Smooth muscle cell (in vitro differentiated cells): ENCODE data around the gene TBX15. TPM values are rescaled to one million over a fixed set of nuclear protein-coding genes. Genes with fewer than 3 reads are reported as not detected.

Experiments used
- DNase-seq: peaks from one replicate; lab custom pipeline; 2025; ENCODE audit not compliant: unreplicated experiment; lab: John Stamatoyannopoulos, UW
- H2AFZ ChIP-seq: fragments of 200-600 bp; sonication (generic); 2 replicates; pipeline ENCODE4 v1.6.0; 2016; ENCODE audit warnings: antibody characterized with exemption, low read depth, mild to moderate bottlenecking
- H3F3A ChIP-seq: fragments of 200-600 bp; sonication (generic); 2 replicates; pipeline ENCODE4 v1.6.0; 2017; ENCODE audit warnings: antibody characterized with exemption, low read depth
- H3K27ac ChIP-seq: fragments of 200-600 bp; sonication (generic); 2 replicates; pipeline ENCODE4 v1.5.1; 2016; ENCODE audit warnings: low read depth, mild to moderate bottlenecking
- H3K27me3 ChIP-seq: fragments of 200-600 bp; sonication (generic); 2 replicates; pipeline ENCODE4 v1.6.1; 2016; ENCODE audit warnings: low read depth, mild to moderate bottlenecking
- H3K36me3 ChIP-seq: fragments of 200-600 bp; sonication (generic); 2 replicates; pipeline ENCODE4 v1.5.1; 2016; ENCODE audit warnings: low read depth
- H3K4me1 ChIP-seq: fragments of 200-600 bp; sonication (generic); 2 replicates; pipeline ENCODE4 v1.5.1; 2016; ENCODE audit warnings: low read depth
- H3K4me2 ChIP-seq: fragments of 200-600 bp; sonication (generic); 2 replicates; pipeline ENCODE4 v1.6.0; 2016; ENCODE audit warnings: mild to moderate bottlenecking
- H3K4me3 ChIP-seq: fragments of 200-600 bp; sonication (generic); 2 replicates; pipeline ENCODE4 v1.5.1; 2016; ENCODE audit warnings: mild to moderate bottlenecking
- H3K79me2 ChIP-seq: fragments of 200-600 bp; sonication (generic); 2 replicates; pipeline ENCODE4 v1.6.0; 2016; ENCODE audit warnings: low read depth, mild to moderate bottlenecking
- H3K9ac ChIP-seq: fragments of 200-600 bp; sonication (generic); 2 replicates; pipeline ENCODE4 v1.6.0; 2016; ENCODE audit warnings: low read depth
- H3K9me3 ChIP-seq: fragments of 200-600 bp; sonication (generic); replicated peaks from 2 replicates; pipeline ENCODE4 v1.5.1; 2016; ENCODE audit warnings: low read depth
- H4K20me1 ChIP-seq: fragments of 200-600 bp; sonication (generic); 2 replicates; pipeline ENCODE4 v1.6.0; 2016; ENCODE audit warnings: low read depth
- WGBS: methylation state at CpG from one replicate; pipeline ENCODE4 v1.1.7; 2016; ENCODE audit warnings: low lambda C conversion rate; 5-methylcytosine and 5-hydroxymethylcytosine counted together
- polyA plus RNA-seq: library from polyadenylated mRNA; unstranded; fragments of >200 nt; fragmentation: Nextera tagmentation; extraction: Ambion mirVana; gene quantifications from 2 replicates; pipeline ENCODE4 v1.2.1, GENCODE V29; 2016
- total RNA-seq: library from RNA; depleted of rRNA; stranded (reverse); fragments of >200 nt; gene quantifications from 2 replicates; pipeline ENCODE4 v1.2.3, GENCODE V29; 2014
- TF ChIP-seq, protein P1 (sequence below): fragments of 200-600 bp; sonication (generic); IDR thresholded peaks from 2 replicates; pipeline ENCODE4 v1.5.1; 2017; ENCODE audit warnings: borderline replicate concordance, mild to moderate bottlenecking, antibody characterized with exemption; ENCODE audit not compliant: insufficient read depth, poor library complexity, severe bottlenecking

The TBX15 gene
- total and polyA plus RNA-seq, 2 experiments from 2014 or later = 2.7 to 3.5 TPM

- no peak overlapping the region for H3K4me2 ChIP-seq
- no peak overlapping the region for H3K27ac ChIP-seq
- H4K20me1 ChIP-seq = no peaks in the 10 kb centered on the region
- no peaks in the 10 kb centered on the region for H3K9me3 ChIP-seq
- TF ChIP-seq, protein P1, sequence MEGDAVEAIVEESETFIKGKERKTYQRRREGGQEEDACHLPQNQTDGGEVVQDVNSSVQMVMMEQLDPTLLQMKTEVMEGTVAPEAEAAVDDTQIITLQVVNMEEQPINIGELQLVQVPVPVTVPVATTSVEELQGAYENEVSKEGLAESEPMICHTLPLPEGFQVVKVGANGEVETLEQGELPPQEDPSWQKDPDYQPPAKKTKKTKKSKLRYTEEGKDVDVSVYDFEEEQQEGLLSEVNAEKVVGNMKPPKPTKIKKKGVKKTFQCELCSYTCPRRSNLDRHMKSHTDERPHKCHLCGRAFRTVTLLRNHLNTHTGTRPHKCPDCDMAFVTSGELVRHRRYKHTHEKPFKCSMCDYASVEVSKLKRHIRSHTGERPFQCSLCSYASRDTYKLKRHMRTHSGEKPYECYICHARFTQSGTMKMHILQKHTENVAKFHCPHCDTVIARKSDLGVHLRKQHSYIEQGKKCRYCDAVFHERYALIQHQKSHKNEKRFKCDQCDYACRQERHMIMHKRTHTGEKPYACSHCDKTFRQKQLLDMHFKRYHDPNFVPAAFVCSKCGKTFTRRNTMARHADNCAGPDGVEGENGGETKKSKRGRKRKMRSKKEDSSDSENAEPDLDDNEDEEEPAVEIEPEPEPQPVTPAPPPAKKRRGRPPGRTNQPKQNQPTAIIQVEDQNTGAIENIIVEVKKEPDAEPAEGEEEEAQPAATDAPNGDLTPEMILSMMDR = no peak
- DNase-seq = no peak
- H3K4me3 ChIP-seq = no peak overlapping the region
- H3K9ac ChIP-seq = no peak overlapping the region
- no peaks in the 10 kb centered on the region for H3K36me3 ChIP-seq
- 37% methylated on average over 49 of the region's 53 CpGs for WGBS
- H3F3A ChIP-seq = no peaks in the 10 kb centered on the region
- peaks cover 100% of the 10 kb centered on the region for H3K27me3 ChIP-seq
- peaks cover 6% of the 10 kb centered on the region for H3K4me1 ChIP-seq
- H2AFZ ChIP-seq = no peak overlapping the region
- H3K79me2 ChIP-seq = no peaks in the 10 kb centered on the region
Measured at GRCh38 chr1:118992868-118993699, 4.9 kb upstream of the TBX15 start.

DNA sequence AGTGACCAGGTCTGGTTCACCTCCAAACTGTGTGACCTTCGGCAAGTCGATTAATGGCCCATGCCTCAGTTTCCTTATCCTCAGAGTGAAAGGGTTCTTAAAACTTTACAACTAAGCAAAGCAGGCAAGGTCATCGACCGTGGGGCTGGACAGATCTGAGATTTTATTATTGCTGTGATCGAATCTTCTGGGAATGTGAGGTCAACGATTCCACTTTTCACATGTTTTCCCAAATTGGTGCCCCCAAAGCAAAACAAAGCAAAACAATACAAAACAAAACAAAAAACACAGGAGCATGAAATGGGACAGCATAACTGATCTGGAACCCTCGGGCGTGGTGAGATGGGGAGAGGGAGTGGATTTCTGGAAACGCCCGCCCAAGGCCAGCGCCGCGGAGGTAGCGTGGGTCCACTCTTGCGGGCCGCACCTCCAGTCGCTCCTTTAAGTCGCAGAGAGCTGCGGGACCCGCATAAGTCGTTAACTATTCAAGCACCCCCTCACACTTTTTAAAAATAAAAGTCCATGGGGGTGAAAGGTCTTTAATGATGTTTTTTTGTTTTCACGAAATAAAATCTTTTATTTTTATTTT, 4.2 kb upstream of the TBX15 start:
- H3F3A ChIP-seq = no peaks in the 10 kb centered on the region
- no peak overlapping the region for H3K4me2 ChIP-seq
- no peaks in the 10 kb centered on the region for H3K9me3 ChIP-seq
- TF ChIP-seq, protein P1 = no peak
- no peak for DNase-seq
- no peaks in the 10 kb centered on the region for H3K36me3 ChIP-seq
- H3K4me3 ChIP-seq = no peak overlapping the region
- H3K9ac ChIP-seq = no peak overlapping the region
- WGBS = 60% methylated on average over 22 of the region's 22 CpGs
- peaks cover 100% of the 10 kb centered on the region for H3K27me3 ChIP-seq
- no peaks in the 10 kb centered on the region for H4K20me1 ChIP-seq
- peaks cover 6% of the 10 kb centered on the region for H3K4me1 ChIP-seq
- H3K79me2 ChIP-seq = no peaks in the 10 kb centered on the region
- H2AFZ ChIP-seq = no peak overlapping the region
- H3K27ac ChIP-seq = no peak overlapping the region

GRCh38 chr1:118991448-118991847, 3.3 kb upstream of the TBX15 start:
- Histone ChIP-seq H3K4me2 (no peak overlapping the region), H3K27ac (no peak overlapping the region), H3K36me3 (no peaks in the 10 kb centered on the region), H2AFZ (no peak overlapping the region), H3K27me3 (peaks cover 100% of the 10 kb centered on the region), H3K4me3 (no peak overlapping the region), H3F3A (no peaks in the 10 kb centered on the region), H3K9ac (no peak overlapping the region), H4K20me1 (no peaks in the 10 kb centered on the region), H3K9me3 (no peaks in the 10 kb centered on the region), H3K79me2 (no peaks in the 10 kb centered on the region), H3K4me1 (peaks cover 6% of the 10 kb centered on the region)
- TF ChIP-seq, protein P1 = no peak
- DNase-seq = no peak
- WGBS = 52% methylated on average over 4 of the region's 4 CpGs
